ENCODE results near the gene ETV3. TPM values are rescaled to one million over a fixed set of nuclear protein-coding genes. Genes with fewer than 3 reads are reported as not detected.
A peak's percentile ranks its signal among the peaks of the same experiment; 100 is the strongest.

The ETV3 gene
- total RNA-seq, 4 donors from 2014 or later, result 3.4 to 28.1 (median 18.1) TPM

DNA sequence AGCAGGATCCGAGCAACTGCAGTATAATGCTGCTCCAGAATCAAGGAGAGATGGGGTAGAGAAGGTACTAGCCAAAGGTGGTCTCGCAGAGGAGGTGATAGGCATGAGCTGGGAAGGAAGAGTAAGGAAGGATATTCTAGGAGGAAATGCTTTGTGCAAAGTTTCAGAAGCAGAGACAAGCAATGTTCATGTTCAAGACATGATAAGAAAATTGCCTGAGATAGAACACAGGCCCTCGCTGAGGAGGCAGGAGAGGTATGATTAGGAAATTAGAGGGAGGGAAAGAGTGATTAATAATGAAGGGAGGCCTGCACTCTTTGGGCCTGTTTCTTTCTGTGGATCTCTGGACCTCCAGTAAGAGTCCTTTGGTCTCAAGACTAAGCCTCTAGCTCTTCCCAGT lies 12.9 kb upstream of the ETV3 start:
- Histone ChIP-seq H3K9me3 (no peaks in the 10 kb centered on the region), H3K4me1 (peaks cover 9 to 36% (median 25%) of the 10 kb centered on the region in 4 donors), H3K27ac (no peak overlapping the region), H3K27me3 (no peaks in the 10 kb centered on the region), H3K36me3 (no peaks in the 10 kb centered on the region), H3K4me3 (no peak overlapping the region)
- in situ Hi-C loops (cut with MboI; ENCODE audit: low pct_ligation_motif_present in 1 of 4, low pct_unique_long_range_greater_than_20kb in 1 of 4, low sequenced_read_pairs in 3 of 4) (loop anchor here in 2 of 4 donors (5.0 to 10.0 kb wide), 2 partner anchors 46 to 59 kb away; no protein-coding TSS in a partner anchor), intact Hi-C loops (cut with DNase I; ENCODE audit: low total_unique reads) (no loop called here)
- 90 to 92% methylated on average over 3 of the region's 3 CpGs for WGBS, 2 donors (ENCODE audit: low coverage in 1 of 2)
- DNase-seq, result no peak
- TF ChIP-seq POLR2AphosphoS5 (IDR thresholded peaks at IDR 0.05), result no peak
- TF ChIP-seq, protein P1, sequence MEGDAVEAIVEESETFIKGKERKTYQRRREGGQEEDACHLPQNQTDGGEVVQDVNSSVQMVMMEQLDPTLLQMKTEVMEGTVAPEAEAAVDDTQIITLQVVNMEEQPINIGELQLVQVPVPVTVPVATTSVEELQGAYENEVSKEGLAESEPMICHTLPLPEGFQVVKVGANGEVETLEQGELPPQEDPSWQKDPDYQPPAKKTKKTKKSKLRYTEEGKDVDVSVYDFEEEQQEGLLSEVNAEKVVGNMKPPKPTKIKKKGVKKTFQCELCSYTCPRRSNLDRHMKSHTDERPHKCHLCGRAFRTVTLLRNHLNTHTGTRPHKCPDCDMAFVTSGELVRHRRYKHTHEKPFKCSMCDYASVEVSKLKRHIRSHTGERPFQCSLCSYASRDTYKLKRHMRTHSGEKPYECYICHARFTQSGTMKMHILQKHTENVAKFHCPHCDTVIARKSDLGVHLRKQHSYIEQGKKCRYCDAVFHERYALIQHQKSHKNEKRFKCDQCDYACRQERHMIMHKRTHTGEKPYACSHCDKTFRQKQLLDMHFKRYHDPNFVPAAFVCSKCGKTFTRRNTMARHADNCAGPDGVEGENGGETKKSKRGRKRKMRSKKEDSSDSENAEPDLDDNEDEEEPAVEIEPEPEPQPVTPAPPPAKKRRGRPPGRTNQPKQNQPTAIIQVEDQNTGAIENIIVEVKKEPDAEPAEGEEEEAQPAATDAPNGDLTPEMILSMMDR (IDR thresholded peaks at IDR 0.05), result no peak
- no peak for TF ChIP-seq POLR2A (IDR thresholded peaks at IDR 0.05)
- TF ChIP-seq EP300 (IDR thresholded peaks at IDR 0.05; ENCODE audit: low read depth), result no peak

- 93% methylated on average over 6 of the region's 6 CpGs; no CpG with 5 or more reads in 1 of the 2 donors for WGBS, 2 donors (ENCODE audit: low coverage in 1 of 2)
- Histone ChIP-seq H3K4me1 (peaks cover 6 to 31% (median 21%) of the 10 kb centered on the region in 4 donors), H3K36me3 (no peaks in the 10 kb centered on the region), H3K27ac (no peak overlapping the region), H3K9me3 (no peaks in the 10 kb centered on the region), H3K27me3 (no peaks in the 10 kb centered on the region), H3K4me3 (no peak overlapping the region)
- in situ Hi-C loops (cut with MboI; ENCODE audit: low pct_ligation_motif_present in 1 of 4, low pct_unique_long_range_greater_than_20kb in 1 of 4, low sequenced_read_pairs in 3 of 4), result loop anchor here in 2 of 4 donors (5.0 to 10.0 kb wide), 2 partner anchors 46 to 58 kb away; no protein-coding TSS in a partner anchor
- no peak for TF ChIP-seq POLR2A (IDR thresholded peaks at IDR 0.05)
- TF ChIP-seq POLR2AphosphoS5 (IDR thresholded peaks at IDR 0.05), result no peak
- no peak for TF ChIP-seq EP300 (IDR thresholded peaks at IDR 0.05; ENCODE audit: low read depth)
- TF ChIP-seq, protein P1 (IDR thresholded peaks at IDR 0.05), result no peak
- no peak for DNase-seq
- intact Hi-C loops (cut with DNase I; ENCODE audit: low total_unique reads), result no loop called here
Measured at GRCh38 chr1:157150631-157151030, 12.4 kb upstream of the ETV3 start.

GRCh38 chr1:157147906-157148700 lies 9.9 kb upstream of the ETV3 start:
- peak overlapping the region in 2 of 4 donors; percentile 27 to 46 for H3K27ac ChIP-seq

DNA sequence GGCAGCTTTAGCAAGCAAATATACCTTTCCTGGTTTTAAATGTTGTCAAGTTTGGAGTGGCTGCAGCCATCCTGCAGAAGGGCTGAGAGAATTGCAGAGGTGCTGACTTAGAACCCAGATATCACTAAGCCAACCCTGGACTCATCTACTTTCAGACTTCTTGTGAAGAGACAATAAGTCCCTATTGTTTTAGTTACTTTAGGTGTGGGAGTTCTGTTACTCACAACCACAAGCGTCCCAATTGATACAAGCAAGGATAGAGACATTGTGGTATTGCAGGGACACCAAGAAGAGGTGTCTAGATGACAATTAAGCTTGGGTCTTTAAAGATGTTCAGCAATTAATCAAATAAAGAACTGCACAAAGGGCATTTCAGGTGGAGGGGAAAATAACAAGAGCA lies 8.8 kb upstream of the ETV3 start:
- 79 to 100% methylated on average over 1 of the region's 1 CpG for WGBS, 2 donors (ENCODE audit: low coverage in 1 of 2)
- DNase-seq, result no peak
- H3K36me3 ChIP-seq, result no peaks in the 10 kb centered on the region
- intact Hi-C loops (cut with DNase I; ENCODE audit: low total_unique reads), result no loop called here
- H3K27ac ChIP-seq, result no peak overlapping the region
- no peak overlapping the region for H3K4me3 ChIP-seq
- TF ChIP-seq, protein P1 (IDR thresholded peaks at IDR 0.05), result no peak
- TF ChIP-seq EP300 (IDR thresholded peaks at IDR 0.05; ENCODE audit: low read depth), result no peak
- TF ChIP-seq POLR2AphosphoS5 (IDR thresholded peaks at IDR 0.05), result no peak
- H3K9me3 ChIP-seq, result no peaks in the 10 kb centered on the region
- in situ Hi-C loops (cut with MboI; ENCODE audit: low pct_ligation_motif_present in 1 of 4, low pct_unique_long_range_greater_than_20kb in 1 of 4, low sequenced_read_pairs in 3 of 4), result no loop called here
- no peaks in the 10 kb centered on the region for H3K27me3 ChIP-seq
- peaks cover 0 to 9% (median 0%) of the 10 kb centered on the region in 4 donors for H3K4me1 ChIP-seq

More at GRCh38 chr1:157147906-157148700, 9.9 kb upstream of the ETV3 start:
- no peak for DNase-seq
- Histone ChIP-seq H3K4me3 (no peak overlapping the region), H3K4me1 (peaks cover 0 to 9% (median 0%) of the 10 kb centered on the region in 4 donors), H3K36me3 (no peaks in the 10 kb centered on the region), H3K27me3 (no peaks in the 10 kb centered on the region), H3K9me3 (no peaks in the 10 kb centered on the region)
- in situ Hi-C loops (cut with MboI; ENCODE audit: low pct_ligation_motif_present in 1 of 4, low pct_unique_long_range_greater_than_20kb in 1 of 4, low sequenced_read_pairs in 3 of 4) (no loop called here), intact Hi-C loops (cut with DNase I; ENCODE audit: low total_unique reads) (no loop called here)
- 57 to 62% methylated on average over 10 of the region's 10 CpGs for WGBS, 2 donors (ENCODE audit: low coverage in 1 of 2)
- TF ChIP-seq, protein P1 (IDR thresholded peaks at IDR 0.05), result no peak
- TF ChIP-seq EP300 (IDR thresholded peaks at IDR 0.05; ENCODE audit: low read depth) (no peak), POLR2A (IDR thresholded peaks at IDR 0.05) (no peak), POLR2AphosphoS5 (IDR thresholded peaks at IDR 0.05) (no peak)
